Measurements from ENCODE around the gene XYLT2.
"Not testable (repeated sequence)": the region's sequence is repeated elsewhere in the genome, so short reads cannot be mapped to it uniquely, and the experiment has no call there.

Gene XYLT2

GRCh38 chr17:50333291-50334057, 12.5 kb upstream of the XYLT2 start:
- H3K4me1 ChIP-seq (ENCODE audit: control insufficient read depth, insufficient read depth, low read length); H3K9ac ChIP-seq (ENCODE audit: low read length); H3K4me3 ChIP-seq (ENCODE audit: low read depth, low read length); H3K9me3 ChIP-seq (ENCODE audit: control insufficient read depth, insufficient read depth, low read depth, low read length); H3K27ac ChIP-seq (ENCODE audit: low read depth, low read length); H3K27me3 ChIP-seq (ENCODE audit: control insufficient read depth, insufficient read depth, low read length); H3K36me3 ChIP-seq (ENCODE audit: control insufficient read depth, insufficient read depth, low read length): not testable (repeated sequence)

GRCh38 chr17:50337956-50338355, 8.0 kb upstream of the XYLT2 start:
- no peak overlapping the region for H3K27ac ChIP-seq (ENCODE audit: low read depth, low read length)
- no peak overlapping the region for H3K4me3 ChIP-seq (ENCODE audit: low read depth, low read length)
- H3K9ac ChIP-seq (ENCODE audit: low read length): no peak overlapping the region
- no peaks in the 10 kb centered on the region for H3K36me3 ChIP-seq (ENCODE audit: control insufficient read depth, insufficient read depth, low read length)
- peaks cover 4% of the 10 kb centered on the region; the same call in 1 of the 2 replicates for H3K4me1 ChIP-seq (ENCODE audit: control insufficient read depth, insufficient read depth, low read length)
- no peaks in the 10 kb centered on the region for H3K27me3 ChIP-seq (ENCODE audit: control insufficient read depth, insufficient read depth, low read length)
- H3K9me3 ChIP-seq (ENCODE audit: control insufficient read depth, insufficient read depth, low read depth, low read length): peaks cover 2% of the 10 kb centered on the region

GRCh38 chr17:50338645-50339044, 7.3 kb upstream of the XYLT2 start:
- no peaks in the 10 kb centered on the region; the same call in 1 of the 2 replicates for H3K4me1 ChIP-seq (ENCODE audit: control insufficient read depth, insufficient read depth, low read length)
- H3K36me3 ChIP-seq (ENCODE audit: control insufficient read depth, insufficient read depth, low read length): no peaks in the 10 kb centered on the region
- no peak overlapping the region for H3K4me3 ChIP-seq (ENCODE audit: low read depth, low read length)
- no peak overlapping the region for H3K9ac ChIP-seq (ENCODE audit: low read length)
- peaks cover 2% of the 10 kb centered on the region for H3K9me3 ChIP-seq (ENCODE audit: control insufficient read depth, insufficient read depth, low read depth, low read length)
- no peak overlapping the region for H3K27ac ChIP-seq (ENCODE audit: low read depth, low read length)
- H3K27me3 ChIP-seq (ENCODE audit: control insufficient read depth, insufficient read depth, low read length): no peaks in the 10 kb centered on the region

- Histone ChIP-seq H3K4me3 (ENCODE audit: low read depth, low read length) (no peak overlapping the region), H3K27ac (ENCODE audit: low read depth, low read length) (no peak overlapping the region), H3K27me3 (ENCODE audit: control insufficient read depth, insufficient read depth, low read length) (peaks cover under 1% of the 10 kb centered on the region), H3K36me3 (ENCODE audit: control insufficient read depth, insufficient read depth, low read length) (no peaks in the 10 kb centered on the region), H3K9ac (ENCODE audit: low read length) (no peak overlapping the region), H3K9me3 (ENCODE audit: control insufficient read depth, insufficient read depth, low read depth, low read length) (peaks cover 2% of the 10 kb centered on the region), H3K4me1 (ENCODE audit: control insufficient read depth, insufficient read depth, low read length) (no peaks in the 10 kb centered on the region)
These were observed 6.5 kb upstream of the XYLT2 start for GRCh38 chr17:50339381-50339780.

- Histone ChIP-seq H3K27ac (ENCODE audit: low read depth, low read length) (no peak overlapping the region), H3K36me3 (ENCODE audit: control insufficient read depth, insufficient read depth, low read length) (no peaks in the 10 kb centered on the region), H3K4me1 (ENCODE audit: control insufficient read depth, insufficient read depth, low read length) (peaks cover 21% of the 10 kb centered on the region), H3K9ac (ENCODE audit: low read length) (no peak overlapping the region), H3K4me3 (ENCODE audit: low read depth, low read length) (peak overlapping the region; percentile 95; the same call in 1 of the 2 replicates), H3K27me3 (ENCODE audit: control insufficient read depth, insufficient read depth, low read length) (peaks cover 13% of the 10 kb centered on the region), H3K9me3 (ENCODE audit: control insufficient read depth, insufficient read depth, low read depth, low read length) (peaks cover 2% of the 10 kb centered on the region; the same call in 1 of the 2 replicates)
These were observed 1.1 kb upstream of the XYLT2 start for GRCh38 chr17:50344731-50345365.

GRCh38 chr17:50346313-50347116, 589 bp downstream of the XYLT2 start:
- peak overlapping the region; percentile 97 for H3K4me3 ChIP-seq (ENCODE audit: low read depth, low read length)
- H3K9ac ChIP-seq (ENCODE audit: low read length): peak overlapping the region; percentile 68
- peaks cover 2% of the 10 kb centered on the region; the same call in 1 of the 2 replicates for H3K9me3 ChIP-seq (ENCODE audit: control insufficient read depth, insufficient read depth, low read depth, low read length)
- peak overlapping the region; percentile 35; the same call in 1 of the 2 replicates for H3K27ac ChIP-seq (ENCODE audit: low read depth, low read length)
- no peaks in the 10 kb centered on the region for H3K36me3 ChIP-seq (ENCODE audit: control insufficient read depth, insufficient read depth, low read length)
- H3K4me1 ChIP-seq (ENCODE audit: control insufficient read depth, insufficient read depth, low read length): peaks cover 21% of the 10 kb centered on the region
- H3K27me3 ChIP-seq (ENCODE audit: control insufficient read depth, insufficient read depth, low read length): peaks cover 13% of the 10 kb centered on the region

GRCh38 chr17:50347117-50347893, 1.4 kb downstream of the XYLT2 start:
- H3K27ac ChIP-seq (ENCODE audit: low read depth, low read length): no peak overlapping the region
- peak overlapping the region; percentile 68 for H3K9ac ChIP-seq (ENCODE audit: low read length)

GRCh38 chr17:50347894-50348291, 2.0 kb downstream of the XYLT2 start:
- H3K27ac ChIP-seq (ENCODE audit: low read depth, low read length): no peak overlapping the region
- H3K4me1 ChIP-seq (ENCODE audit: control insufficient read depth, insufficient read depth, low read length): peaks cover 21% of the 10 kb centered on the region
- peak overlapping the region; percentile 97 for H3K4me3 ChIP-seq (ENCODE audit: low read depth, low read length)
- no peaks in the 10 kb centered on the region for H3K9me3 ChIP-seq (ENCODE audit: control insufficient read depth, insufficient read depth, low read depth, low read length)
- no peak overlapping the region for H3K9ac ChIP-seq (ENCODE audit: low read length)
- H3K36me3 ChIP-seq (ENCODE audit: control insufficient read depth, insufficient read depth, low read length): peaks cover 11% of the 10 kb centered on the region
- H3K27me3 ChIP-seq (ENCODE audit: control insufficient read depth, insufficient read depth, low read length): peaks cover 13% of the 10 kb centered on the region

More at GRCh38 chr17:50347117-50347893, 1.4 kb downstream of the XYLT2 start:
- H3K4me3 ChIP-seq (ENCODE audit: low read depth, low read length): peak overlapping the region; percentile 97
- H3K27me3 ChIP-seq (ENCODE audit: control insufficient read depth, insufficient read depth, low read length): peaks cover 13% of the 10 kb centered on the region
- no peaks in the 10 kb centered on the region for H3K9me3 ChIP-seq (ENCODE audit: control insufficient read depth, insufficient read depth, low read depth, low read length)
- H3K4me1 ChIP-seq (ENCODE audit: control insufficient read depth, insufficient read depth, low read length): peaks cover 21% of the 10 kb centered on the region
- H3K36me3 ChIP-seq (ENCODE audit: control insufficient read depth, insufficient read depth, low read length): peaks cover 5% of the 10 kb centered on the region; the same call in 1 of the 2 replicates

GRCh38 chr17:50348522-50349242, 2.8 kb downstream of the XYLT2 start:
- Histone ChIP-seq H3K36me3 (ENCODE audit: control insufficient read depth, insufficient read depth, low read length) (peaks cover 17% of the 10 kb centered on the region), H3K4me1 (ENCODE audit: control insufficient read depth, insufficient read depth, low read length) (peaks cover 21% of the 10 kb centered on the region), H3K27me3 (ENCODE audit: control insufficient read depth, insufficient read depth, low read length) (peaks cover 13% of the 10 kb centered on the region), H3K4me3 (ENCODE audit: low read depth, low read length) (no peak overlapping the region), H3K9ac (ENCODE audit: low read length) (no peak overlapping the region), H3K9me3 (ENCODE audit: control insufficient read depth, insufficient read depth, low read depth, low read length) (no peaks in the 10 kb centered on the region), H3K27ac (ENCODE audit: low read depth, low read length) (no peak overlapping the region)

- H3K36me3 ChIP-seq (ENCODE audit: control insufficient read depth, insufficient read depth, low read length): peaks cover 23% of the 10 kb centered on the region
- H3K27me3 ChIP-seq (ENCODE audit: control insufficient read depth, insufficient read depth, low read length): peaks cover 13% of the 10 kb centered on the region
- H3K9me3 ChIP-seq (ENCODE audit: control insufficient read depth, insufficient read depth, low read depth, low read length): no peaks in the 10 kb centered on the region
- H3K4me3 ChIP-seq (ENCODE audit: low read depth, low read length): no peak overlapping the region
- peaks cover 21% of the 10 kb centered on the region for H3K4me1 ChIP-seq (ENCODE audit: control insufficient read depth, insufficient read depth, low read length)
- no peak overlapping the region for H3K27ac ChIP-seq (ENCODE audit: low read depth, low read length)
- no peak overlapping the region for H3K9ac ChIP-seq (ENCODE audit: low read length)
These were observed 3.3 kb downstream of the XYLT2 start for GRCh38 chr17:50349243-50349600.

All from HUES6 (cell line).